PC-3 (cell line): ENCODE data around the gene BAZ1B.

Experiments
- EZH2 ChIP-seq: fragments of 300-600 bp; sonication (generic); IDR thresholded peaks from one replicate; pipeline ENCODE4 v1.6.1; 2017; ENCODE audit warnings: antibody characterized with exemption, mild to moderate bottlenecking, low read length; ENCODE audit not compliant: unreplicated experiment
- TF ChIP-seq, protein P1 (sequence below): fragments of 300-600 bp; sonication (generic); conservative IDR thresholded peaks from 2 replicates; pipeline ENCODE4 v1.5.1; 2017; ENCODE audit warnings: antibody characterized with exemption, low read depth, mild to moderate bottlenecking, low read length

DNA sequence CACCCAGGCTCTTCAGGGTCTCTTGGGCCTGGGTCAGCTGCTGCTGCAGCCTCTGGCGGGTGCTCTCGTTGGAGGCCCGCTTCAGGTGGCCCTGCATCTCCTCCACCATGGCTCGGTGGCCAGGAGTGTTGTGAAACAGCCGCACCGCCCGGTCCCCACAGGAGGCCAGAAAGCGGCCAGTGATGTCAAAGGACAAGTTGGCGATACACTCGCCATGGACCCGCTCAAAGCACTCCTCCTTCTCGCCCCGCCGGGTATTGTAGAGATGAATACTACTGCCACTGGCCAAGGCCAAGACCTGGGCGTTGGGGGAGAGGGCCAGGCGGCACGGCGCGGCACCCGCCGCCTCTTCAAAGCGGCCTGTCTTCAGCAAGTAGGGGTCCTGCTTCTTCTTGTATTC, 48.4 kb upstream of the BAZ1B start:
- no peak for TF ChIP-seq EZH2
- TF ChIP-seq, protein P1, sequence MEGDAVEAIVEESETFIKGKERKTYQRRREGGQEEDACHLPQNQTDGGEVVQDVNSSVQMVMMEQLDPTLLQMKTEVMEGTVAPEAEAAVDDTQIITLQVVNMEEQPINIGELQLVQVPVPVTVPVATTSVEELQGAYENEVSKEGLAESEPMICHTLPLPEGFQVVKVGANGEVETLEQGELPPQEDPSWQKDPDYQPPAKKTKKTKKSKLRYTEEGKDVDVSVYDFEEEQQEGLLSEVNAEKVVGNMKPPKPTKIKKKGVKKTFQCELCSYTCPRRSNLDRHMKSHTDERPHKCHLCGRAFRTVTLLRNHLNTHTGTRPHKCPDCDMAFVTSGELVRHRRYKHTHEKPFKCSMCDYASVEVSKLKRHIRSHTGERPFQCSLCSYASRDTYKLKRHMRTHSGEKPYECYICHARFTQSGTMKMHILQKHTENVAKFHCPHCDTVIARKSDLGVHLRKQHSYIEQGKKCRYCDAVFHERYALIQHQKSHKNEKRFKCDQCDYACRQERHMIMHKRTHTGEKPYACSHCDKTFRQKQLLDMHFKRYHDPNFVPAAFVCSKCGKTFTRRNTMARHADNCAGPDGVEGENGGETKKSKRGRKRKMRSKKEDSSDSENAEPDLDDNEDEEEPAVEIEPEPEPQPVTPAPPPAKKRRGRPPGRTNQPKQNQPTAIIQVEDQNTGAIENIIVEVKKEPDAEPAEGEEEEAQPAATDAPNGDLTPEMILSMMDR, result no peak
